GM12891 (cell line): ENCODE results near the gene RSBN1.

ENCODE experiments used
- POLR2A ChIP-seq: IDR thresholded peaks from 2 replicates; pipeline ENCODE4 v1.6.1; 2011; ENCODE audit warnings: low read depth, low read length, control low read depth
- POLR2AphosphoS5 ChIP-seq: IDR thresholded peaks from 2 replicates; pipeline ENCODE4 v1.6.1; 2011; ENCODE audit warnings: low read depth, low read length, control low read depth
- SPI1 ChIP-seq: IDR thresholded peaks from 2 replicates; pipeline ENCODE4 v1.6.1; 2011; ENCODE audit warnings: low read depth, low read length, control low read depth
- TAF1 ChIP-seq: IDR thresholded peaks from 2 replicates; pipeline ENCODE4 v1.6.1; 2011; ENCODE audit warnings: low read depth, low read length, control low read depth

DNA sequence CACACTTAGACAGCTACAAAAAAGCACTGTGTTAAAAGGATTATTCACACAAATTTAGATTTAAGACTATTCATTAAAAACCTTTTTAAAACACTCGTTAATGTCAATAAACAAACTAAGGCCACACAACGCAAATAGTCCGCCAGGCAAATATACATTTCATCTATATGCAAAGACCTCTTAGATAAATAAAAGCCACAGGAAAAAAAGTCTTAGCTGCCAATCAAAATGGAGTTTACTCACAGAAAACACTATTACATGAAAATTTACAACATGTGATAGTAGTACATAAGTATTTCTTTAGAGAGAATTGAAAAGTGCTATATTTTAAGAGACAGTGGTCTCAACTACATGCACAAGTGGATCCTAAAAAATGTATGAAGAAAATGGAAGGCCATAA, 50.3 kb downstream of the RSBN1 start:
- TF ChIP-seq POLR2A (no peak), POLR2AphosphoS5 (no peak), TAF1 (no peak), SPI1 (no peak)
